ENCODE data around the gene RHBDF2. TPM values are rescaled to one million over a fixed set of nuclear protein-coding genes. Genes with fewer than 3 reads are reported as not detected.

Gene RHBDF2
- total and polyA plus RNA-seq, 2 donors (not counting 1 experiment from before 2014, with no cell fraction given) = 288 to 482 TPM

DNA sequence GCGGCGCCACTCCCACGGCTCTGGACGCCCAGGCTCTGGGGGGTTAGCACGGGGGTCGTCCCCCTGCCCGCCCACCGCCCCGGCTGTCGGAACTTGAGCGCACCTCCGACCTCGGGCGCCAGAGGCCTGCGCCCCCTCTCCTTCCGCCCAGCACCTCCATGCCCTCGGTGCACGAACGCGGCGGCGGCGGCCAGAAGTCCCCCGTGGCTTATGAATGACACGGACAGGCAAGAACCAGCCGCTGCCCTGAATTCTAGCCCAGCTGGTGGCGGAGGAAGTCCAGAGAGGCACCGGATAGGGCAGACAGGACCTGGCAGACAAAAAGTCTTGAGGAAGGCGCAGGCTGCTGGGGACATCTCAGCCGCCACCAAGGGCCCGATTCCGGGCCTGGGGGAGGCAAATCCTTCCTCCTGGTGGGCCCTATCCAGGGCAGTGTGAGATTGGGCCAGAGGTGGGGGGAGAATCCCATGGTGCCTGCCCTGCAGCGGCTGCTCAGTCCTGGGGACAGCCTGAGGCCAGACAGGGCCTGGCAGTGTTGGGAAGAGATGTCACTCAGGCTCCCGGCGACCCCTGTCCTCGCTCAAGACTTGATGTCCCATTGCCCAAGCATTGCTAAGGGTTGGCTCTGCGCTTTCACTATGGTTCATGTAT is 37.2 kb upstream of the RHBDF2 start:
- peak overlapping the region; percentile 85 for H3K4me2 ChIP-seq (replicated peaks; ENCODE audit: low read depth, low read length, poor library complexity, severe bottlenecking)
- H3K4me3 ChIP-seq (ENCODE audit: control extremely low read depth in 1 of 5, extremely low read depth in 1 of 5, insufficient read depth in 1 of 5, low read depth in 2 of 5, low read length in 4 of 5) = peak overlapping the region in 3 of 5 experiments; percentile 39 to 47 (median 41)
- peak overlapping the region; percentile 22 for H2AFZ ChIP-seq (ENCODE audit: insufficient read depth, low read depth, low read length, poor library complexity, severe bottlenecking)
- peak; percentile 41 for DNase-seq
- H3K9me3 Mint-ChIP-seq (ENCODE audit: insufficient read depth) = no peaks in the 10 kb centered on the region
- H4K20me1 ChIP-seq (ENCODE audit: control insufficient read depth, insufficient read depth, low read length, poor library complexity, severe bottlenecking) = peaks cover 10% of the 10 kb centered on the region
- H3K27me3 Mint-ChIP-seq = peaks cover 30% of the 10 kb centered on the region
- H3K27ac Mint-ChIP-seq = no peak overlapping the region
- intact Hi-C loops (cut with micrococcal nuclease) = no loop called here
- H3K4me1 Mint-ChIP-seq = peaks cover 24% of the 10 kb centered on the region
- ATAC-seq (ENCODE audit: low read depth) = no peak
- no peak overlapping the region for H3K27ac ChIP-seq (ENCODE audit: low read length in 2 of 2)
- H3K27me3 ChIP-seq (replicated peaks in 1 of 4; ENCODE audit: control extremely low read depth in 1 of 4, control insufficient read depth in 3 of 4, insufficient read depth in 4 of 4, low read length in 3 of 4) = peaks cover 0 to 42% (median 18%) of the 10 kb centered on the region in 4 experiments
- H3K4me1 ChIP-seq (ENCODE audit: control insufficient read depth in 2 of 2, insufficient read depth in 2 of 2, low read length in 2 of 2) = peaks cover 15 to 27% of the 10 kb centered on the region in 2 donors
- ChIA-PET CTCF (interaction anchor here (0.7 to 3.6 kb wide), 8 partner anchors 9 to 28 kb away, joined by 3 to 18 read pairs (median 3); no protein-coding TSS in a partner anchor), POLR2A (no interaction called here)
- TF ChIP-seq, protein P1, sequence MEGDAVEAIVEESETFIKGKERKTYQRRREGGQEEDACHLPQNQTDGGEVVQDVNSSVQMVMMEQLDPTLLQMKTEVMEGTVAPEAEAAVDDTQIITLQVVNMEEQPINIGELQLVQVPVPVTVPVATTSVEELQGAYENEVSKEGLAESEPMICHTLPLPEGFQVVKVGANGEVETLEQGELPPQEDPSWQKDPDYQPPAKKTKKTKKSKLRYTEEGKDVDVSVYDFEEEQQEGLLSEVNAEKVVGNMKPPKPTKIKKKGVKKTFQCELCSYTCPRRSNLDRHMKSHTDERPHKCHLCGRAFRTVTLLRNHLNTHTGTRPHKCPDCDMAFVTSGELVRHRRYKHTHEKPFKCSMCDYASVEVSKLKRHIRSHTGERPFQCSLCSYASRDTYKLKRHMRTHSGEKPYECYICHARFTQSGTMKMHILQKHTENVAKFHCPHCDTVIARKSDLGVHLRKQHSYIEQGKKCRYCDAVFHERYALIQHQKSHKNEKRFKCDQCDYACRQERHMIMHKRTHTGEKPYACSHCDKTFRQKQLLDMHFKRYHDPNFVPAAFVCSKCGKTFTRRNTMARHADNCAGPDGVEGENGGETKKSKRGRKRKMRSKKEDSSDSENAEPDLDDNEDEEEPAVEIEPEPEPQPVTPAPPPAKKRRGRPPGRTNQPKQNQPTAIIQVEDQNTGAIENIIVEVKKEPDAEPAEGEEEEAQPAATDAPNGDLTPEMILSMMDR (IDR thresholded peaks at IDR 0.05) = no peak
- peak; percentile 24 for TF ChIP-seq EZH2 (IDR thresholded peaks at IDR 0.05; ENCODE audit: borderline replicate concordance, insufficient read depth, low read depth, low read length, poor library complexity, severe bottlenecking)
- H3K36me3 ChIP-seq (replicated peaks in 1 of 2; ENCODE audit: control extremely low read depth in 1 of 2, control insufficient read depth in 1 of 2, extremely low read depth in 1 of 2, insufficient read depth in 2 of 2, low read length in 1 of 2) = no peaks in the 10 kb centered on the region
- peak overlapping the region; percentile 76 for H3K4me3 Mint-ChIP-seq
- H3K79me2 ChIP-seq (ENCODE audit: control insufficient read depth, insufficient read depth, low read length) = peaks cover 27% of the 10 kb centered on the region
- H3K9ac ChIP-seq (ENCODE audit: low read length) = peak overlapping the region; percentile 56
- WGBS (ENCODE audit: insufficient coverage) = 25% methylated on average over 37 of the region's 37 CpGs
- peaks cover 0 to 6% (median 0%) of the 10 kb centered on the region in 3 donors for H3K9me3 ChIP-seq (ENCODE audit: control extremely low read depth in 1 of 3, control insufficient read depth in 2 of 3, insufficient read depth in 1 of 3, low read length in 2 of 3)

All from B cell (primary cell).